Tibial nerve (tissue), 4 donors: ENCODE measurements around the gene ACTA1.

Experiments
- CTCF ChIP-seq, 5 experiments: fragments of 200-600 bp in 3 of 5; fragments of 450-650 bp in 2 of 5; sonication (generic) in 3 of 5; IDR thresholded peaks; one replicate each; pipeline ENCODE4 v1.5.1; 2016 to 2019; ENCODE audit warnings: antibody characterized with exemption in 5 of 5, mild to moderate bottlenecking in 3 of 5, moderate library complexity in 2 of 5
- EP300 ChIP-seq, 2 donors: sonication (generic); formaldehyde crosslinking; IDR thresholded peaks; one replicate each; pipeline ENCODE4 v1.6.1; 2017; ENCODE audit warnings: antibody characterized with exemption in 2 of 2, mild to moderate bottlenecking in 1 of 2
- POLR2A ChIP-seq, 2 donors: fragments of 450-650 bp; IDR thresholded peaks; one replicate each; pipeline ENCODE4 v1.6.1; 2017; ENCODE audit warnings: antibody characterized with exemption in 2 of 2, mild to moderate bottlenecking in 2 of 2, moderate library complexity in 2 of 2

GRCh38 chr1:229461032-229461668 lies 27.3 kb upstream of the ACTA1 start:
- TF ChIP-seq CTCF (IDR thresholded peaks at IDR 0.05) (no peak), POLR2A (IDR thresholded peaks at IDR 0.05) (no peak), EP300 (IDR thresholded peaks at IDR 0.05) (no peak)
